GF-D8 (cell line): ENCODE measurements around the gene EPHA8.

Experiments
- DNase-seq: peaks from one replicate; lab custom pipeline; 2025; lab: John Stamatoyannopoulos, UW

Gene EPHA8

GRCh38 chr1:22567197-22567596, 3.9 kb downstream of the EPHA8 start:
- DNase-seq = no peak

- DNase-seq = no peak
Measured at GRCh38 chr1:22567994-22568393, 4.7 kb downstream of the EPHA8 start.

DNA sequence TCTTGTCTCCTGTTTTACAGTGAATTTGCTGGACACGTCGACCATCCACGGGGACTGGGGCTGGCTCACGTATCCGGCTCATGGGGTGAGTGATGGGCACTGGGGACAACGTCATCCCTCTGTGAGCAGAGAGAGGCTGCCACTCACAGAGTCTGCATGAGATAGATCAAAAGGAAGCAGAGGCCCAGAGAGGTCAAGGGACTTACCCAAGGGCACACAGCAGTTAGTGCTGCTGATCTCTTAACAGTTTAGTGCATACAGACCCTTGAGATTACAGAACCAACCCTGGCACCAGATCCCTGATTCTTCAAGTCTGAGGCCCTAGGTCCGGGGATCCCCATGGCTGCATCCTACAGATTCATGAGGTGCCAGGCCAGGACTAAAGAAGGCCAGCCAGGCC, 6.0 kb downstream of the EPHA8 start:
- no peak for DNase-seq

GRCh38 chr1:22570140-22570909, 7.0 kb downstream of the EPHA8 start:
- DNase-seq = no peak

DNA sequence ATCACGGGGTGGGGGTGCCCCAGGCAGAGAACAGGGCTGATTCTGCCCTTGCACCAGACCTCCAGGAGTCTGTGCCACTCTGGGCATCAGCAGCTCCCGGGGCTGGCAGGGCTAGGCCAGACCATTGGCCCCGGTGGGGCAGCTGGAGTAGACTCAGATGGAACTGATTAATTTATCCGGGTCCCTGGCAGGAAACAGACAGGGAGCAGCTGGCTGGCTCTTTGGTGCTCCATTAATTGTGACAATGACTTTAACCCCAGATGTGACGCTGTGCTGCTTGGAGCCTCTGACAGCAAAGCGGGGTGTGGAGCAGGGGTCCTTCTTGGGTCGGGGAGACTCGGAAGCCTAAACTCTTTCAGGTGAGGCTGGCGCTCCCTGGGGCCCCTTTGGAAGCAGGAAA, 9.5 kb downstream of the EPHA8 start:
- no peak for DNase-seq

- no peak for DNase-seq
Measured at GRCh38 chr1:22573237-22573636, 9.9 kb downstream of the EPHA8 start.

GRCh38 chr1:22575532-22576149, 12.4 kb downstream of the EPHA8 start:
- DNase-seq = no peak

DNA sequence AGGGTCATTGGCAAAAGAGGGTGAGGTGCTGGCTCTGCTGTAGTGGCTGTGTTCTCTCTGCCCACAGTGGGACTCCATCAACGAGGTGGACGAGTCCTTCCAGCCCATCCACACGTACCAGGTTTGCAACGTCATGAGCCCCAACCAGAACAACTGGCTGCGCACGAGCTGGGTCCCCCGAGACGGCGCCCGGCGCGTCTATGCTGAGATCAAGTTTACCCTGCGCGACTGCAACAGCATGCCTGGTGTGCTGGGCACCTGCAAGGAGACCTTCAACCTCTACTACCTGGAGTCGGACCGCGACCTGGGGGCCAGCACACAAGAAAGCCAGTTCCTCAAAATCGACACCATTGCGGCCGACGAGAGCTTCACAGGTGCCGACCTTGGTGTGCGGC, 12.9 kb downstream of the EPHA8 start:
- DNase-seq = no peak

DNA sequence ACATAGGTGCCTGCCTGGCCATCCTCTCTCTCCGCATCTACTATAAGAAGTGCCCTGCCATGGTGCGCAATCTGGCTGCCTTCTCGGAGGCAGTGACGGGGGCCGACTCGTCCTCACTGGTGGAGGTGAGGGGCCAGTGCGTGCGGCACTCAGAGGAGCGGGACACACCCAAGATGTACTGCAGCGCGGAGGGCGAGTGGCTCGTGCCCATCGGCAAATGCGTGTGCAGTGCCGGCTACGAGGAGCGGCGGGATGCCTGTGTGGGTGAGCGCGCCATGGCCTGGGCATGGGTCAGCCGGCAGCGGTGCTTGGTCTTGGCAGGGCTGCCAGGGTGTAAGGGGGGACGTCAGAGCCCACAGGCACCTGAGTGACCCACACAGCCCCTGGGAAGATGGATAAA, 13.3 kb downstream of the EPHA8 start:
- DNase-seq = no peak

DNA sequence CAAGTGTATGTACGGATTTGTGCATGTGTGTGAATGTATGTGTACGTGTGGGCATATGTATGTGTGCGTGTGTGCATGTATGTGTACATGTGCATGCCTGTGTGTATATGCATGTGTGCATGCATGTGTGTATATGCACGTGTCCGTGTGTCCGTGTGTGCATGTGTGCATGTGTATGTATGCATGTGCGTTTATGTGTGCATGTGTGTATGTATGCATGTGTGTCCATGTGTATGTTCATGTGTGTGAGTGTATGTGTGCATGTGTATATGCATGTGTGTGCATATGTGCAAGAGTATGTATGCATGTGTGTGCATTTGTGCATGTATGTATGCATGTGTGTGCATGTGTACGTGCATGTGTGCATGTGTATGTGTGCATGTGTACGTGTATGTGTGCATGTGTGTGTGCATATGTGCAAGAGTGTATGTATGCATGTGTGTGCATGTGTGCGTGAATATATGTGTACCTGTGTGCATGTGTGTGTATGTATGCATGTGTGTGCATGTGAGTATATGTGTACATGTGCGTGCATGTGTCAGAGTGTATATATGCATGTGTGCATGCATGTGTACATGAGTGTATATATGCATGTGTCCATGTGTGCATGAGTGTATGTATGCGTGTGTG, 15.6 kb downstream of the EPHA8 start:
- DNase-seq = no peak

DNA sequence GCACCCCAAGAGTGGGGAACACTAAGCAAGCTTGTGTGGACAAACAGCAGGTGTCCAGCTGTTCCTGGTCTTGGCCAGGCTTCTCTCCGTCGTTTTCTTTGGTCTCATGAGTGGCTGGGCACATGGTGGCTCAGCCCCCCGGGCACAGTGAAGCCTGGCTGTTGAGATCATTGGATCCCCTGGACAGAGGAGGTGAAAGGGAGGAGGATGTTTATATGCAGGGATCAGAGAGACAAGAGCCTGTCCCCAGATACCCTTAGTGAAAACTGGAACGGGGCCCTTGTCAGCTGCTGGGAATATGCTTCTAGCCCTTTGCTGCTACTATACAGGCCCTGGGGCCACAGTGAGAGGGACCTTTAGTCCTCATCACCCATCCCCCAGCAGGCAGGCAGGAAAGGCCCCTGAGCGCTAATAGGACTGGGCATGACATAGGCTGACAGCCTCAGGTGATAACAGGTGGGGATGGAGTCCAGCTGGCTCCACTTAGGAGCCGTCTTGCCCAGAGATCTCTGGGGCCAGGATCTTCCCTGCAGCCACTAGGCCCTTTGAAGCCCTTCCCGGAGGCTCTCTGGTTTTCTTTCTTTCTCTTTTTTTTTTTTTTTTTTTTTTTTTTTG, 16.4 kb downstream of the EPHA8 start:
- no peak for DNase-seq

DNA sequence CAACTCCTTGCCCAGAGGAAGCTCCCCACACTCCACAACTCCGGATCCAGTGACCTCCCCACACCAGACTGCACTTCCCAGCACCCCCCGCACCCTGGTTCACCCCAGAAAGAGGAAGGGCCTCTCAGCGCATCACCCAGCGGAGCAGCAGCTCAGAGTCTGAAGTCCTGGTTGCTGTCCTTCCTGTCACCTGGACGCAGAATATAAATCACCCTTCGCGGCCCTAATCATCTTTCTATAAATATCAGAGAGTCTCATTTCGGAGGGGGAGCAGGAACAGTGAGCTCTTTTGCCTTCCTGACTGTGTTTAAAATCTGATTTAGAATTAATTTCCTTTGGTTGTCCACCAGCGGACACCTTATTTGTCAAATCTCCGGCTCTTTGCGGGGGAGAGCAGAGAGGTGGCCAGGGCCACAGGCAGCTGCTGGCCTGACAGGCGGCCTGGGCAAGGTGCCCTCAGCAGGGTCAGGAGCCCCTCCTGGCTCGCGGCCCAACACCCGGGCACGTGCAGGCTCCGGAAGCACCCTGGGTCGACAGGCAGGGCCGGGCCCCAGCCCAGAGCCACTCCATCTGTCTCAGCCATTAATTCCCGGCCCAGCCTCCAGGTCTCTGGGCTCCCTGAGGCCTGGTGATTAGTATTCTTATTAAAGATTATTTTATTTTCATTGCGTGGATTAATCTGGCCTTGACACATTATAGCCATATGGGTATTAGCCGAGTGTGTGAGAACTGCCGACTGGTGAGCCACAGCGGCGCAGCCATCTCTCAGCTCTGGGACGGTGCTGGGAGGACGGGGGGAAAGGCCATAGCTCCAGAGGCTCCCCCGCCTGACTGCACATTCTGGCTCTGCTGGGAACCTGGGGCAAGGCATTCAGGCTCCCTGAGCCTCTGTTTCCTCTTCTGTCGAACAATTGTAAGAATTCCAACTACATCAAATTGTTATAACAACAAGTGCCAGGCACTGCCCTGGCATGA, 19.7 kb downstream of the EPHA8 start:
- DNase-seq = no peak

GRCh38 chr1:22584001-22584562, 20.8 kb downstream of the EPHA8 start:
- DNase-seq = no peak

- no peak for DNase-seq
Measured at GRCh38 chr1:22584970-22585369, 21.7 kb downstream of the EPHA8 start.

DNA sequence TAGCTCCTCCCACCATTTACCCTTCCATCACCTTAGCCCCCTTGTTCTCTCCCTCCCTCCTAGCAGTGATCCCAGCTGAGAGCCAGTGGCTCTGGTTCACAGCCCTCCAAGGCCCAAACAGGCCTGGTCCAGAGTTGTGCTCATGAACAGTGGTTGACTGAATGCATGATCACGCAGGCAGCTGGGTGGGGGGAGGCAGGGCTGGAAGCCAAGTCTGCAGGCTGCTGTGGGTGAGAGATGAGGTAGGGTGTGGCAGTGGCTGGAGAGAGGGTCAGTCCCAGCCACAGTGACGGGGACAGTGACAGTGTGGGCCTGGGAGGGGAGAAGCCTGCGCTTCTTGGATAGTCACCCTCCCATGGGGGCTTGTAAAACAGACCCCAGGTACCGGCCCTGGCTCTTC, 22.2 kb downstream of the EPHA8 start:
- DNase-seq = no peak

GRCh38 chr1:22586356-22587130, 23.3 kb downstream of the EPHA8 start:
- no peak for DNase-seq

DNA sequence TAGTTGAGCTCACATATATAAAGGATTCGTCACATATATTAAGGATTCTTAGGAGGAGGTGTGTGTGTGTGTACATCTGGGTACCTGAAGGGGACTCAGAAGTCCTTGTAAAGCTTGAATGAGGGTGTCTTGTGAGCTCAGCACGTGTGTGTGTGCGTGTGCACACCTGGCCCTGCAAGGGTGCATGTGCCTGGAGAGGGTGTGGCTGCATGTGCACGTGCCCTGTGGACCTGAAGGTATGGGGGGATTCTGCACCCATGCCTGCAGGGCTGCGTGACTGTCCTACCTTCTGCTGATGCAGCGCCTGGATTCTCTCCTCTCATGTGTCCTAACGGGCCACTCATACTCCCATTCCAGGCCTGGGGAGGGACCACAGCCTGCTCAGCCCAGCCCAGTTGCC, 24.0 kb downstream of the EPHA8 start:
- DNase-seq = no peak

DNA sequence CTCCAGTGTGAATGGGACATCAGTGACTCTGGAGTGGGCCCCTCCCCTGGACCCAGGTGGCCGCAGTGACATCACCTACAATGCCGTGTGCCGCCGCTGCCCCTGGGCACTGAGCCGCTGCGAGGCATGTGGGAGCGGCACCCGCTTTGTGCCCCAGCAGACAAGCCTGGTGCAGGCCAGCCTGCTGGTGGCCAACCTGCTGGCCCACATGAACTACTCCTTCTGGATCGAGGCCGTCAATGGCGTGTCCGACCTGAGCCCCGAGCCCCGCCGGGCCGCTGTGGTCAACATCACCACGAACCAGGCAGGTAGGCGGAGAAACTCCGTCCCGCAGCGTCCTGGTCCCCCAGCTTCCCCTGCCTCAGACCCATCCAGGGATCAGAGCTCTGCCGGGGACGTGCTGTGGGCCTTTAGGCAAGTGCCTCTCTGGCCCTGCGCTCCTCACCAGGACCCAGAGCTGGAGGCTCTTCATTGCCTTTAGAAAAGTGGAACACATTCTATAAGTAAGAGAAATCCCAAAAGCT, 25.7 kb downstream of the EPHA8 start:
- no peak for DNase-seq

- no peak for DNase-seq
Measured at GRCh38 chr1:22591576-22591975, 28.3 kb downstream of the EPHA8 start.

- no peak for DNase-seq
Measured at GRCh38 chr1:22592051-22592450, 28.8 kb downstream of the EPHA8 start.
